ENCODE data around the gene MPV17.

GRCh38 chr2:27275211-27276150 lies 47.4 kb downstream of the MPV17 start, which contains the start of gene DNAJC5G:
- no peak for TF ChIP-seq POLR2A (IDR thresholded peaks at IDR 0.05)
- no peak for TF ChIP-seq POLR2AphosphoS5 (IDR thresholded peaks at IDR 0.05)
- TF ChIP-seq CTCF (IDR thresholded peaks at IDR 0.05 in 8 of 11, conservative IDR thresholded peaks at IDR 0.05 in 3 of 11), result no peak

Data from spleen (tissue), 7 donors.